OCI-LY7 (cell line): ENCODE measurements around the gene SESN2. TPM values are rescaled to one million over a fixed set of nuclear protein-coding genes. Genes with fewer than 3 reads are reported as not detected.

ENCODE experiments used
- BruUV-seq: library from RNA; stranded (reverse); fragments of 400-500 nt; replicated peaks from 2 replicates; lab custom pipeline; 2021; lab: Mats Ljungman, UMichigan
- CTCF ChIA-PET: fragments of 300-600 bp; sonication (Branson Sonifier 250); formaldehyde crosslinking; loops from one replicate; lab custom pipeline; 2022; ENCODE audit warnings: antibody characterized with exemption; ENCODE audit not compliant: unreplicated experiment; lab: Charles Lee
- POLR2A ChIA-PET: fragments of 300-600 bp; sonication (Branson Sonifier 250); formaldehyde crosslinking; loops from one replicate; lab custom pipeline; 2022; ENCODE audit warnings: antibody characterized with exemption; lab: Charles Lee
- DNase-seq: peaks from one replicate; pipeline ENCODE4 v3.0.0-alpha.2; 2015; ENCODE audit warnings: low spot score
- H2AFZ ChIP-seq: fragments of 200-600 bp; sonication (generic), shearing (Covaris generic); 2 replicates; pipeline ENCODE4 v1.6.1; 2014; ENCODE audit warnings: mild to moderate bottlenecking, antibody characterized with exemption, low read length, moderate library complexity
- H3K27ac ChIP-seq: fragments of 200-600 bp; sonication (generic); 2 replicates; pipeline ENCODE4 v1.5.1; 2014; ENCODE audit warnings: mixed run types, low read depth, mild to moderate bottlenecking, moderate library complexity, low read length, inconsistent platforms; ENCODE audit not compliant: poor library complexity, severe bottlenecking
- H3K36me3 ChIP-seq: fragments of 200-600 bp; sonication (generic); 2 replicates; pipeline ENCODE4 v1.6.1; 2014; ENCODE audit warnings: mild to moderate bottlenecking, antibody characterized with exemption, low read length, moderate library complexity, mixed read lengths; ENCODE audit not compliant: insufficient read depth
- H3K4me1 ChIP-seq: fragments of 200-600 bp; sonication (generic); 2 replicates; pipeline ENCODE4 v1.5.1; 2014; ENCODE audit warnings: mild to moderate bottlenecking, low read length; ENCODE audit not compliant: insufficient read depth, poor library complexity, severe bottlenecking
- H3K4me2 ChIP-seq: fragments of 200-600 bp; sonication (generic); 2 replicates; pipeline ENCODE4 v1.6.1; 2014; ENCODE audit warnings: mild to moderate bottlenecking, low read length
- H3K4me3 ChIP-seq: fragments of 200-600 bp; sonication (generic); 2 replicates; pipeline ENCODE4 v1.5.1; 2014; ENCODE audit warnings: mild to moderate bottlenecking, low read depth, low read length; ENCODE audit not compliant: poor library complexity, severe bottlenecking
- H3K79me2 ChIP-seq: fragments of 200-600 bp; sonication (generic); 2 replicates; pipeline ENCODE4 v1.6.1; 2016; ENCODE audit warnings: low read depth, mild to moderate bottlenecking, low read length, moderate library complexity, mixed read lengths; ENCODE audit not compliant: insufficient read depth
- H3K9me2 ChIP-seq: fragments of 200-600 bp; sonication (generic); 2 replicates; pipeline ENCODE4 v1.6.1; 2016; ENCODE audit warnings: mild to moderate bottlenecking, low read length, mixed read lengths; ENCODE audit not compliant: insufficient read depth
- H3K9me3 ChIP-seq: fragments of 200-600 bp; sonication (generic); 2 replicates; pipeline ENCODE4 v1.6.1; 2014; ENCODE audit warnings: mild to moderate bottlenecking, mixed run types, low read length, mixed read lengths
- H4K20me1 ChIP-seq: fragments of 200-600 bp; sonication (generic); 2 replicates; pipeline ENCODE4 v1.6.1; 2014; ENCODE audit warnings: mild to moderate bottlenecking, antibody characterized with exemption, low read length, moderate library complexity, mixed read lengths; ENCODE audit not compliant: insufficient read depth
- CTCF ChIP-seq: fragments of 200-600 bp; sonication (generic); conservative IDR thresholded peaks from 2 replicates; pipeline ENCODE4 v1.5.1; 2014; ENCODE audit warnings: mild to moderate bottlenecking, antibody characterized with exemption, low read length, moderate library complexity, mixed read lengths
- EZH2phosphoT487 ChIP-seq: fragments of 200-600 bp; sonication (generic); IDR thresholded peaks from 2 replicates; pipeline ENCODE4 v1.6.1; 2018; ENCODE audit warnings: low read depth, borderline replicate concordance, mild to moderate bottlenecking, mixed run types, antibody characterized with exemption, low read length, moderate library complexity, mixed read lengths
- intact Hi-C: fragments of 100-400 bp; cut with micrococcal nuclease; formaldehyde crosslinking; loops from one replicate; pipeline ENCODE4 v1.10.0; 2022; ENCODE audit not compliant: unreplicated experiment
- total RNA-seq, 2 experiments: library from RNA; depleted of rRNA in 1 of 2; stranded (reverse); fragments of >200 nt in 1 of 2; shearing (Covaris generic) in 1 of 2; gene quantifications; 2 replicates each; pipeline ENCODE4 v1.2.3, GENCODE V29; 2014 to 2022

The SESN2 gene
- total RNA-seq, 2 experiments from 2014 or later, result 22.8 to 41.2 TPM

- BruUV-seq, result TSS peak; percentile 91
- peaks cover 25% of the 10 kb centered on the region; the same call in 1 of the 2 replicates for H3K79me2 ChIP-seq
- peaks cover 78% of the 10 kb centered on the region for H3K4me1 ChIP-seq
- no peaks in the 10 kb centered on the region for H3K9me3 ChIP-seq
- DNase-seq, result peak; percentile 86
- H3K4me2 ChIP-seq, result peak overlapping the region; percentile 69
- TF ChIP-seq EZH2phosphoT487 (no peak), CTCF (no peak)
- H3K27ac ChIP-seq, result peak overlapping the region; percentile 88
- ChIA-PET CTCF (no interaction called here), POLR2A (interaction anchor here (0.6 to 7.3 kb wide), 18 partner anchors 9 to 951 kb away, joined by 3 to 71 read pairs (median 4); partner anchors contain the start of genes ATP5IF1 and MED18)
- no peaks in the 10 kb centered on the region for H3K9me2 ChIP-seq
- H3K36me3 ChIP-seq, result peaks cover 9% of the 10 kb centered on the region; the same call in 1 of the 2 replicates
- intact Hi-C loops, result loop anchor here (5.0 kb wide), 2 partner anchors 336 to 396 kb away; partner anchors contain the start of gene TAF12
- H4K20me1 ChIP-seq, result no peaks in the 10 kb centered on the region
- H3K4me3 ChIP-seq, result peak overlapping the region; percentile 72
- peak overlapping the region; percentile 35; the same call in 1 of the 2 replicates for H2AFZ ChIP-seq
Observed at GRCh38 chr1:28246427-28246832, 12.9 kb upstream of the SESN2 start.

- CTCF ChIA-PET, result interaction anchor here (0.9 to 1.6 kb wide), 3 partner anchors 11 to 169 kb away, joined by 3 to 12 read pairs (median 4); no protein-coding TSS in a partner anchor
- POLR2A ChIA-PET, result interaction anchor here (0.5 to 7.3 kb wide), 10 partner anchors 10 to 334 kb away, joined by 3 to 71 read pairs (median 9); partner anchors contain the start of genes ATP5IF1, RCC1 and SESN2
- H3K4me1 ChIP-seq, result peaks cover 65% of the 10 kb centered on the region
Observed at GRCh38 chr1:28247612-28248272, 11.6 kb upstream of the SESN2 start.

More at GRCh38 chr1:28247612-28248272, 11.6 kb upstream of the SESN2 start:
- TF ChIP-seq EZH2phosphoT487 (no peak), CTCF (no peak)
- H2AFZ ChIP-seq, result peak overlapping the region; percentile 94
- peak overlapping the region; percentile 72 for H3K4me3 ChIP-seq
- H3K4me2 ChIP-seq, result peak overlapping the region; percentile 99
- H3K9me3 ChIP-seq, result no peaks in the 10 kb centered on the region
- intact Hi-C loops, result loop anchor here (1.0 to 5.0 kb wide), 6 partner anchors 12 to 395 kb away; partner anchors contain the start of genes MED18, PHACTR4, SESN2 and TAF12
- H3K27ac ChIP-seq, result peak overlapping the region; percentile 88
- H3K79me2 ChIP-seq, result peaks cover 19% of the 10 kb centered on the region; the same call in 1 of the 2 replicates
- H3K9me2 ChIP-seq, result no peaks in the 10 kb centered on the region
- BruUV-seq, result TSS peak; percentile 84
- no peaks in the 10 kb centered on the region for H4K20me1 ChIP-seq
- no peak for DNase-seq
- peaks cover 7% of the 10 kb centered on the region; the same call in 1 of the 2 replicates for H3K36me3 ChIP-seq
